ENCODE data around the gene ST6GALNAC3.
"Not testable (repeated sequence)": the region's sequence is repeated elsewhere in the genome, so short reads cannot be mapped to it uniquely, and the experiment has no call there.

Gene ST6GALNAC3

DNA sequence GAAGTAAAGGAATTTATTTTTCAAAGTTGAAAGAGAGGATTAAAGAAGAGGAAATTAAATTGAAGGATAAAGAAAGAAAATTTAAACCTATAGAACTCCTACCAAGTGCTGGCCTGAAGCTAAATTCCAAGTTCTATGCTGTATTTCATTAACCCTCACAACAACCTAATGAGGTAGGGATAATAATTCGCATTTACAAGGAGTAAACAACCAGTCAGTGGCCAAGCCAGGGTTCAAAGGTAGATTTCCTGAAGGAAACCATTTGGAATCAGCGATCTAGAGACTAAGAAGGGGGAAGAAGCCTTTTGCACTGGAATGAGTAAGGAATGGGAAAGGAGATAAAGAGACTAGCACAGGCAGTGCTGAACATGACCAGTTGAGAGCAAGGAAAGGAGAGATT, 526.9 kb downstream of the ST6GALNAC3 start:
- no peak for DNase-seq

DNA sequence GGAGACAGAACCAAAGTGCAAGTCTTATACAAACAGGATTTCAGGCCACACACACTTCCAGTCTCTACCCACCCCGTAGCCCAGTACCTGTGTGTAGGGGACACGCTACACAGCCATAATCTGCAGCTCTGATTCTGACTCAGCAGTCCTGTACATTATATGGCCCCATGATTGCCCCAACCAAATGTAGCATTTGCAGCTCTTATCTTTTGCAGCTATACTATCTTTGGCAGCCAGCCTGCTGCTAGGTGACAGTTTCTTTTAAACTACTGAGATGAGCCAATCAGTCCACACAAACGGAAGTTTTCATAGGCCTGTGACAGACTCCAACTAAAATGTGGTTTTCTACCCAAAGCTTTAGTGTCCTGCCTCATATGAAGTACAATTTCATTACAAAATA, 533.2 kb downstream of the ST6GALNAC3 start:
- DNase-seq, result no peak

DNA sequence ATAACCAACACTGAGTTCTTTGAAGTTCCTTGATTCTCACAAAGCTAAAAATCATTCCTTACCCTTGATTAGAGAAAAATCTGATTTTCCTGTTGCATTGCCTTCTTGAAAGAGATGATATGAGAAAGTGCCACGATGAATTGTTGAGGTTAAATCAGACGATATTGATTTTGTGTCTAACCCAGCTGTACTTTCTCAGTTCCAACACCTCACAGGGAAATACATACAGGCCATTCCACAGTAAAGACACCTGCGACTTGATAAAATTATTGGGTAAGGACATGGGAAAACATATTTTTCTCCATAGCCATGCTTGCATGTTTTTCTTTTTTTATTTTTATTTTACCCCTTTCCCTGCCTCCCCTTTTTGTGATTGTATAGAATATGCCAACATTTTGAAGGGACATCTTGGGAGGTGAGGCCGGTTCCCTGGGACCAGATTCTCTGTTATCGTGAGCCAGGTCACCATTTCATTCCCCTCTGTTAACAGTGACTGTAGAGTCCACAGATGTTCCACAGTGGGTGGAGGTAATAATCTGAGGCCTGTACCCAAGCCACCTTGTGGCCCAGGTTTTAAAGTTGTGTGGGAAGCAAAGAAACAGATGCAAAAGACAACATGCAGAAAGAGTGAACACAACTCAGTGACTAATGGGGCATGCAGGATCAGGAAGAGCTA, 537.4 kb downstream of the ST6GALNAC3 start:
- no peak for DNase-seq

DNA sequence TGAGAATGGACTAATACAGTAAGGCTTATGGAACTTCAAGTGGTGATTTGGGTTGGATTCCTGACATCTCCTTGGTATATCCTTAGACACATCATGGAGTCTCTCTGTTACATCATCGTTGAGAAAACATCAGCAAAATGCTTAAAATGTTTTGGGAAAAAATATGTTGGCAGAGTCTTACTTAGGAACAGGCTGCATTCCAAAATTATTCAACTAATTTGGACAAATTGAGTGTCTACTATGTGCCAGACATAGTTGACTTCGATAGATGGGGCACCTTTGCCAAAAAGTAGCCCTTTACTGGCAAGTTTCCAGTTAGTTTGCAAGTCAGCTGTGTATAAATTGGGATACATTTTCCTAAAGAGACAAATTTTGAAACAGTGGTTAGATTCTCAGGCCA, 539.3 kb downstream of the ST6GALNAC3 start:
- no peak for DNase-seq

DNA sequence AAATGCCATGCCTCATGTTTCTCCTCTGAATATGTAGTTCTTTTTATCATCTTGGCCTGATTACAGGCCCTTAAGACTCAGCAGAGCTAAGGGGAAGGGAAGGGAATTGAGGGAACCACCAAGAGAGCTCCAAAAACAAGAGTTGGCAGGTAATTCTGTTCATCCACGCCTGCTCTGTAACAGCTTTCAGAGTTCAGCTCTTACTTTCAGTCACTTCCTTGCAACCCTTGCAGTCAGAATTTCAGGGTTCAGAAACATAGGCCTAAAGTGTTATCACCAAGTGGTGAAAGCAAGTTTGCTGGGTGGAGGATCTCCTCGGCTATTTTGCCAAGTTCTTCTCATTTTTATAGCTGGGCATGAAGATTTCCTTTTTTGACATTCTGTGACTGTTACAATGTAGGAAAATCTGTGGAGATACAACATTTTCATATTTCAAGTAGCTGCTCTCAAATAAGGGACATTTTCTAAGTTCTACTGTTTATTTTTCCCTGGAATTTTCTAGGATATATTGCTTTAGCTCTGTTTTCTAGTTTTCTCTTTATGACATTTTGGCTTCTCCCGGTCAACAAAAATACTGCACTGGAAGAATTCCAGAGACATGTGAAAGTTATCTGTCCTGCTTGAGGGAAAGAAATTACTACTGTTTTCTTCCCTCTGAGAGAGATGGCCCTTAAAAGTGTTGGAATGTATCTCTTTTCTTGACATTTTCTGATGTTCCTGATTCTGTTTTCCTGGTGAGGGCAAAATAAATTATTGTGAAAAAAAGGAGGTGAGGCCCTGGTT, 540.9 kb downstream of the ST6GALNAC3 start:
- DNase-seq, result no peak

DNA sequence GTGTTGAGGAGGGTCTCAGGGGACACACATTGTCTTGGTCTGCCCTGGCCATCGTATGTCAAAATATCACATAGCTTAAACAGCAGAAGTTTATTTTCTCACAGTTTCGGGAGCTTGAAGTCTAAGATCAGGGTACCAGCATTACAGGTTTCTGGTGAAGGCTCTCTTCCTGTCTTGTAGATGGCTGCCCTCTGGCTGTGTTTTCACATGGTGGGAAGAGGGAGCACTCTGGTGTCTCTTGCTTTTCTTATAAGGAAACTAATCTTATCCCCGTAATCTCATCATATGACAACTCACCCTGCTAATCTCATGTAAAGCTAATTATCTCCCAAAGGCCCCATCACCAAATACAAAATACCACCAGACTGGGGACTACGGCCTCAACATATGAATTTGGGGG, 545.8 kb downstream of the ST6GALNAC3 start:
- no peak for DNase-seq

DNA sequence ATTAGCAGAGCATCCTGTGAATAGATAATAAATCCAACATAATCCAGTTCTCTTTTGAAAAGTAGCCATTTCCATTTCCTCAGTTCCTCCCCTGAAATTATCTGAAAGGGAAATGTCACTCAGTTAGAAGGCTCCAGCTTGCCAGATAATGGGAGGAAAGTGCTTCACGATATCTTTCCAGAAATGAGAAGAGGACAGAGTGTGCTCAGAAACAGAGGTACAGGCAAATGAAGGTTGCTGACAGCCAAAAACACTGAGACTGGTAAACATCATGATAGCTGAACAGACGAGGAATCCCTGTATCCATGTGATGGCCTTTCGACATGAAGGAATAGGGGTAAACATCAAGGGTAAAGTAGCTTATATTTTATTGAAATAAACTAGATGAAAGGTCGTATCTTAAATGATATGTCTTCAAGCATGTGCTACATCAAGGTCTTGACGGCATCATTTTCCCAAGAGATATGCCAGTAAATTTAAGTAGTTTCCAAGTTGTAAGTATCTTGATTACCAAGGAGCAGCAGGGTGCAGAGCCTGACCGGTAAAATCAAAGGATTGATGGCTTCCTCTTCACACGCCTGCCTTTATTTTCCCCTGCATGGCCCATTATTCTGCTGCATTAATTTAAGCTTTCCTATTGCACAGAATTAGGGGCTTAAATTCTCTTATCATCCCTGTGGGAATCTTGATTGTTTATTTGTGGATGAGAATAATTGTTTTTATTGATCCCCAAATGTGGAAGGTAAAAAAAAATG, 548.4 kb downstream of the ST6GALNAC3 start:
- peak; percentile 18 for DNase-seq

DNA sequence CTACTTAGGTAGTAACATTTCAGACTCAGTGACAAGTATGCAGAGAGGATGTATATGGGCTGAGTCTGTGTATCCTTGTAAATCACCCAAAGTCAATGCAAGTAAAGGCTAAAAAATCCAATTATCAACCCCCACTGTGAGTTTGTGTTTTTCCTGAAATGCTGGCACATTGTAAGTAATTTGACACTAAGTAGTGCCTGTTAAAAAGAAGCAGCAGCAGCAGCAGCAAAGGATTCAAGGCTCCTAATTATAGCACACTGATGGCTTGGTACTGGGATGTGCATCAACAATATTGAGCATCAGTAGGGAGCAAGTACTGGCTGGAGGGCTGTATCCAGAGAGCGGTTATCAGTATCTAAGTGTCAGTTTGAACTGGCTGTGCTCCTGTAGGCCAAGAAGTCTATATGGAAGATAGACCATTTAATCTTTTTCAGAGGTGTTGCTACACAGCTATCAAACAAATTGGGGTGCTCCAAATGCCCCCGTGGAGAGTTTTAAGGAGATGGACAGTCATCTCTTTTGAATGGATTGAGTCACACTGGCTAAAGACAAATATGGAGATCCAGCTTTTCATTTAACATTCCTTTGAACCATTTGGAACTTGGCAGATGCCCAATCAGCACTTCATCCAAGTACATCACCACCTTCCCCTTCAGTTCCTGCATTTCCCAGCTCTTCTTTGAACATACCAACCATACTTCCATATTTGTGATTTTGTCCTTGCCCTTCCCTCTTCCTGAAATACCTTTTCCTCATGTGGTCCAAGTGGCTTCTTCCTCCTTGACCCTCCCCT, 551.5 kb downstream of the ST6GALNAC3 start:
- peak; percentile 54 for DNase-seq

DNA sequence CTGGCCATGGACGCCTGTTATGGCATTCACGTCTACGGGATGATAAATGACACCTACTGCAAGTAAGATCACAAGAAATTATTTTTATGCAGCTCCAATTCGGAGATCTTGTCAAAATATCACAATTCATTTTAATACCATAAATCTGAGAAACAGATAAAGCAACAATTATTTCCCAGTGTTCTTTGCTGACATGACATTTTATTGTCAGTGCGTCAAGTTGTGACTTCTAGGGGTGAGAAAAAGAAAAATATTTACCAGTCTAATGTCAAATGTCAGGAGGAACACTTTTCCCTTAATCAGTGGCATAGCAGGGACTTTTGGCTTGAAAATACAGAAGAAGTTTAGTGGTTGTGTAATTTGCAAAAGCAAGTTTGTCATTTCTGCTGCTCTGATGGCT, 553.0 kb downstream of the ST6GALNAC3 start:
- DNase-seq, result no peak

DNA sequence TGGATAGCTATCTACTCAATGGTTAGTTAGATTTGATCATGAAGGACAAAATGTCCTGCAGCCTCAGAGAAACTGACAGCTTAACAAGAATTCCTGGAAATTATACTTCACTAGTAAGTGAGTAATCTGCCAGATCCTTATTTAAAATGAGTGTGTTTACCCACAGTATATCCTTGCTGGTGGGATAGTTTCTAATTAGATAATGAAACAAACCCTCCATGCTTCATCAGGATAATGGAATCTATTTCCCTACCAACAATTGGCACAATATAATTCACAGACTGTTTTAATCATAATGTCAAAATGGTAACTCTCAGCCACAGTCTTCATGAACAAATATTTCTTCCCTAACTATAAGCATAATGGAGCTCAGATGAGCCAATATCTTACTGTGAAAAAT, 553.4 kb downstream of the ST6GALNAC3 start:
- no peak for DNase-seq

DNA sequence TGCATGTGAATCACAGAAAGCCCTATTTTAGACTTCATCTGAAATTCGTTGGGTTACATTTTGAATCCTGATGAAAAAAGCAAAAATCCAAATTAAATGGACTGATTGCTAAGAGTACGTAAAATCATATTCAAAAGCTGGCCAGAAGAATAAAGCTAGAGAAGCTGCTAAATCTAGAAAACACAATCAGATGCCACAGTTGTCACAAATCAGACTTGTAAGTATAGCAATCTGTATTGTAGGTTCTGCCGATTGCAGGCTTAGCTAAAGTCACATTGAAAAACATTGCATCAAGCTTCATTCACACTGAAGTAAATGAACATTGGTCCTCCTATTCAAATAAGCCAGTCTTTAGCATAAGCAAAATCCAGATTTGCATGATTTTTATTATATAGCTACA, 557.6 kb downstream of the ST6GALNAC3 start:
- no peak for DNase-seq

DNA sequence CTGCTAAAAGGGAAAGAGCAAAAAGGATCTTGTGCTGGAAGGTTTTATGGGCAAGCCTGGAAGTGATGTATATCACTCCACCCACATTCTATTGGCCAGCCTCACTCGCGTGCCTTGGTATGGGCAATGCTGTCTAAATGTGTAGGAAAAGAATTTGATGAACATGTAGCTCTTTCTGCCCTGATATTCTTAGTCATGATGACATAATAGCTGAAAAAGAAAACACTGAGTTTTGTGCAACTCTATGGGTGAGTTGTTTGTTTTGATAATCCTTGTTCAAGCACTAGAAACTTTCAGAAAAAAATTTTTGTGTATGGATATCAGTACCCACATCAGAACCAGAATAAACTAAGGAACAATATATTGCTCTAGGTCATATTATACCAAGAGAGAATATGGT, 561.2 kb downstream of the ST6GALNAC3 start:
- DNase-seq, result no peak

DNA sequence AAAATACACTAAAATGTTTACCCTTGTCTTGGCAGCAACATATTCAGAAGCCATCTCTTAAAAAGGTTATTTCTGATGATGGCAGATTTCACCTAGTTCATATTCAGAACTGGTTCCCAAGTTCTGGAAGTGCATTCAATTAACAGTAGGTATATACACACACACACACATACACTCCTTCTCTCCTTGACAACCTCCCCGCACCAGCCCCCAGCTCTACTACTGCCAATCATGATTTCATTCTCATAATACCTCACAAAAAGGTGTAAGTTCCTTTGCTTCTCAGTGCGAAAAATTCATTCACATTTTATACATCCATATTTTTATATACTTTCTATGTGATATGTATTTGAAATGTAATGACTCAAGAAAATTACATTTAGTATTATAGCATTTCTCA, 564.6 kb downstream of the ST6GALNAC3 start:
- DNase-seq, result no peak

DNA sequence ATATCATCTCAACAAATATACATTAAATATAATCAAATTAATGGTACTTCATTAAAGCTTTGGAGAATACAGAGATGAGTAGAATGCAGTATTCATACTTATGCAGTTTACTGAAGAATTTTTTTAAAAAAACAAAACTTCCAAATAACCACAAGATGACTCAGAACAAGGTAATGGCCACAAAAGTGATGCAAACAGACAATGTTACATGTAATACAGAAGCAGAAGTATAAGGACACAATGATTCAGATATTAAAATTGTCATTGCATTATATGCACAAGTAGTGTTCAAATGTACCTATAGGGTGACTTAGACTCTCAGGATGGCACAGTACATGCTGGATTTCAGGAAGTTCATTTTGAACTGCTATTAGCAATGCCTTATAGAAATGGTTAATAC, 565.5 kb downstream of the ST6GALNAC3 start:
- no peak for DNase-seq

DNA sequence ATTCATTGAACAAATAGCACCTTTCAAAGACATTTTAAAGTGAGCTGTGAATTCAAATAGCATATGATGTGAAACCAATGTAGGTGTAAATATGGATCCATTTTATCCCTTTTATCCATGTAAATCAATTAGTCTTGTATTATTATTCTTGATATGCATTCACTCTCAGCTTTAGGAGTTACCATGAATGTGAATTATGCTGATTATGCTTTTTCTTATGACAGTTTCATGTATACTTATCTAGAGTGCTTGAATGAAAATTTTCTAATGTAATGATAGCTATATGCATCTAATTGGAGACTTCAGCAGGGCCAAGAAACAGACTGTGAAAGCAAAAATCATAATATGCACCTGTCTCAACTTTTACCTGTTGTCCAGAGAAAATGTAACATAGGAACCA, 566.2 kb downstream of the ST6GALNAC3 start:
- DNase-seq, result no peak

DNA sequence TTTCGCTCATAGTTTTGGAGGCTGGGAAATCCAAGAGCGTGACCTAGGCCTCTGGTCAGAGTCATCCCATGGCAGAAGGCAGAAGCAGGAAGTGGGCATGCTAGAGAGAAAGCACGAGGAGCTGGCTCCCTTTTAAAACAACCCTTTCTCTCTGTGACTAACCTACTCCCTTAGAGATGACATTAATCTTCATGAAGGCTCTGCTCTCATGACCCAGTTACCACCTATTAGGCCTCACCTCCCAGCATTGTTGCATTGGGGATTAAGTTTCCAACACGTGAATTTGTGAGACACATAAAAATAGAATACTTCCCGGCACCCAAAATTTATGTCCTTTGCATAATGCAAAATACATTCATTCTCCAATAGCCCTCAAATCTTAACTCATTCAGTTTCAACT, 569.6 kb downstream of the ST6GALNAC3 start:
- DNase-seq, result no peak

DNA sequence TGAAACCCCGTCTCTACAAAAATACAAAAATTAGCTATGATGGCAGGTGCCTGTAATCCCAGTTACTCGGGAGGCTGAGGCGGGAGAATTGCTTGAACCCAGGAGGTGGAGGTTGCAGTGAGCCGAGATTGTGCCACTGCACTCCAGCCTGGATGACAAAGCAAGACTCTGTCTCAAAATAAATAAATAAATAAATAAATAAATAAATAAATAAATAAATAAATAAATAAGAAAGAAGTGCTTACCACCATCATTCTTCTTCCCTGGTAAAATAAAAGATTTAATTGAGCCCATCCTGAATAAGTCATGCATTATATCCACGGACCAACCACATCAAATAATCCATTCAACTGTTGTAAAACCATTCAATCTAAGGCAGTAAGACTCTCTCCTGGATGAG, 578.3 kb downstream of the ST6GALNAC3 start:
- DNase-seq, result not testable (repeated sequence)

DNA sequence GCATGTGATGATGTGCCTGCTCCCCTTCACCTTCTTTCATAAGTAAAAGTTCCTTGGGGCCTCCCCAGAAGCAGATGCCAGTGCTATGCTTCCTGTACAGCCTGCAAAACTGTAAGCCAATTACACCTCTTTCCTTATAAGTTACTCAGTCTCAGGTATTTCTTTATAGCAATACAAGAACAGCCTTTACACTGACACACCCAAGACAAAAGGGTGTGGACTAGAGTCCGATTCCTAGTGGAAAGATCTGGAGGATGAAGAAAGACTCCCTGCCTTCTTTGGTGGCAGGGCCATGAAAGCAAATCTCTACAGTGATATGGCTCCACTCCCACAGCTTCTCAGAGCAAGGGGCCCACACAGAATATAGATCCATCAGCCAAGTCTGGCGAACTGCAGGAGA, 583.1 kb downstream of the ST6GALNAC3 start:
- DNase-seq, result no peak

DNA sequence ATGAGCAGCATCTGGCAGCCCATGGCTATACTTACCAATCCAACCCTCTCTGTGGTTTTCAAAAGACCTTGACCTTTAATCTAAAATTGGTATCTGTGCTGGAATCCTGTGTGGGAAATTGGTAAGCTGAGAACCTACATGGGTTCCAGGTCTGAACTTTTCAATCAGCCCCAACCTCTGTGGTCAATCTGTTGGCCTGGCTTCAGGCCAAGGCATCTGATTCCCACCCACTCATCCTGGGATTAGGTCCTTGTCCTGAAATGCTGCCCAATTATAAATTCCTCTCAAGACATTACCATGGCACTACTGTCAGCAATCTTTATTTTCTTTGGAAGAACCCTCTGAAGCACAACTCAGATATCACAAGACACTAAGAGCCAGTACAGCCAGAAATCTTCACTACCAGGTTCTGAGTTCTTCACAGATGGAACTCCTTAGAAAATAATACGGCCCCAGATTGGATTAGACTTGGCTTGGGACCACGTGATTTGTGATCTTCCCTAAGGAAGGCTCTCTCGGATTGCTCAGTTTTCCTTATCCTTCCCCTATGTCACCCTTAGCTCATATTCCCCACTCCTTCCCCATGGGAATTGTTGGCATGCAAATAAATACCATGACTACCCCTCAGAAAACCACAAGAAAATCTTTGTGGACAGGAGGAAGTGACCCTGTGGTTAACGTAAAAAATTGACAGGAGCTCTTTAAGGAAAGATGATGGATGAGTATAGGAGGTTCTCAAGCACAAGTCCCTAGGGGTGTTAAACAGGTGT, 584.8 kb downstream of the ST6GALNAC3 start:
- no peak for DNase-seq

DNA sequence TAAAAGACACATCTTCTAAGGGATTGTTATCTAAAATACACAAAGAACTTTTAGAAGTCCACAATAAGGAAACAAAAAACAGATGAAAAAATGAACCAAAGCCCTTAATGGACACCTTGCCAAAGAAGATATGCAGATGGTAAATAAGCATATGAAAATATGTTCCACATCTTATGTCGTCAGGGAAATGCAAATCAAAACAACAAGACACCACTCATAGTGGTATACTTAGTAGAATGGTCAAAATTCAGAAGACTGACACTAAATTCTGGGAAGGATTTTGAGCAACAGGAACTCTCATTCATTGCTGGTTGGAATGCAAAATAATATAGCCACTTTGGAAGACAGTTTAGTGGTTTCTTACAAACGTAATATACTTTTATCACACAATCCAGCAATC, 587.0 kb downstream of the ST6GALNAC3 start:
- no peak for DNase-seq

DNA sequence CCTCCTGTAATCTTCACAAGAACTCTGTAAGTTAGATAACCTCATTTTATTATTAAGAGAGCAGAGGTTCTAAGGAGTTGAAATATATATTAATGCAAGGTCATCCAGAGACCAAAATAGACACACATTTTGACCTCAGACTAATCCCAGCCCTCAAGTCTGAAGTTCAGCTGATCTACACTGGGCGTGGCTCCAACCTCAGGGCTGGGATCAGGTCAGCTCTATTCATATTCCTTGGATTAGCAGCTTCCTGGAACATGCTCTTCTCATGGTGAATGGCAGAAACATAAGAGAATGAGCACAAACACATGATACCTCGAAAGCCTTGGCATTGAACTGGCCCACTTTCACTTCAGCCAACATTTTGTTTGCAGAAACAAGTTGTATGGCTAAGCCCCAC, 592.0 kb downstream of the ST6GALNAC3 start:
- DNase-seq, result no peak

DNA sequence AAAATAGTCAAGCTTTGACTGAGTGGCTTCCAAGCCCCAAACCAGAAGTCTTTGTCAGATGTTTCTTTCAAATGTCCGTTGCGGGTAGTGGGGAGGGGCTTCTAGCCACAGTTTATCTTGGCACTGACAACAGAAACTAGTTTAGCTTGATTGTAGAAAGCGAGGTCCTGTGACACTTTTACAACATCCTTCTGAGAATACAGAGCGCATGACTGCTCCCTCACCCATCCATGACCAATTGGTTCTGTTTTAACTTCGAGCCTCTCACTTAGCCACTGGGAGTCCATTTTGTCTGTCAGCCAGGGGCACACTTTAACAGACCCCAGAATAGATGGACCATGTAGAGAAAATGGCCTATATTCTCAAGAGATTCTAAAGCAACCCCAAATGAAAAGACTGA, 593.5 kb downstream of the ST6GALNAC3 start:
- no peak for DNase-seq
